ENCODE data around the gene GRID2.

Gene GRID2

DNA sequence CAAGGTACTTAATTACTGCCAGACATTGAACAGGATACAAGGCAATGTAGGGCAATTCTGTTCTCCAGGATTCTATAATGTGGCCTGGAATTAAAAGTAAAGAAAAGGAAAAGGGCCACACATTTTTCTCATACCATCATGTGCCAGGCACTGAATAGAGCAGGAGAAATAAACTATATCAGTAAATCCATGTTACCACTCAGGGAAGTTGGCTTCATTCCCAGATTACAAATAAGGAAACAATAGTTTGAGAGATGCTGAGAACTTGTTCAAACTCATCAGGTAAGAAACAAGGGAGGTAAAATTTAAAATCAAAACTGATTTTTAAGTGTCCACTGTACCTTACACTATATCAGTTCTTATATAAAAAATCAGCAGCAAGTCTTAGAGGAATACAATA lies 879.8 kb downstream of the GRID2 start:
- Histone ChIP-seq H3K4me2 (ENCODE audit: low read depth, low read length) (no peak overlapping the region), H3K27ac (ENCODE audit: low read length) (no peak overlapping the region)

DNA sequence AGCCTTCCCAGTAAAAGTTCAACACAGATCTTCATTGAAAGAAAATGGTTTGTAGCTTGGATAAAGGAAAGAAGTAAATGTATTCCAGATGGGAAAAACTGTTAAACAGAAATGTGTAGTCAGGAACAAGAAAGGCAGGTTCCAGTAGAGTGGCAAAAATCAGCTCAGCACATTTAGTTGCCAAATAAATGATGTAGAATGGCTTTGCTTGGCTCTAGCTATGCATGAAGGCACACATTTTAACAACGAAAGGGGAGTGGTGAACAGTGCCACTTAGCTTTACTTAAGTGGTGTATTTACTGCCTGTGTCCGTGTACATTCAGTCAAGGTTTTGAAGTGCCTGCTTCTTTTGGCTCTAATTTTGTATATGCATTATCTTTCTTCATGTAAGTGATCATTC lies 880.3 kb downstream of the GRID2 start:
- Histone ChIP-seq H3K27me3 (replicated peaks; ENCODE audit: insufficient read depth, low read length) (no peaks in the 10 kb centered on the region), H3K4me1 (ENCODE audit: low read length) (no peaks in the 10 kb centered on the region), H3F3A (ENCODE audit: insufficient read depth, low read length) (no peaks in the 10 kb centered on the region), H3K27ac (ENCODE audit: low read length) (no peak overlapping the region), H3K79me2 (ENCODE audit: low read length) (no peaks in the 10 kb centered on the region), H2AFZ (ENCODE audit: low read length) (no peak overlapping the region), H3K9me2 (replicated peaks; ENCODE audit: insufficient read depth, low read length) (no peaks in the 10 kb centered on the region), H3K9me3 (replicated peaks; ENCODE audit: insufficient read depth, low read length) (no peaks in the 10 kb centered on the region), H3K9ac (ENCODE audit: low read length) (no peak overlapping the region), H4K20me1 (ENCODE audit: insufficient read depth, low read length) (no peaks in the 10 kb centered on the region), H3K36me3 (replicated peaks; ENCODE audit: insufficient read depth, low read length) (no peaks in the 10 kb centered on the region), H3K4me2 (ENCODE audit: low read depth, low read length) (no peak overlapping the region), H3K4me3 (ENCODE audit: low read length) (no peak overlapping the region)
- DNase-seq = no peak
- TF ChIP-seq EZH2phosphoT487 (IDR thresholded peaks at IDR 0.05; ENCODE audit: low read length) (no peak), EZH2 (optimal IDR thresholded peaks at IDR 0.05; ENCODE audit: low read depth, low read length) (no peak)
- TF ChIP-seq, protein P1, sequence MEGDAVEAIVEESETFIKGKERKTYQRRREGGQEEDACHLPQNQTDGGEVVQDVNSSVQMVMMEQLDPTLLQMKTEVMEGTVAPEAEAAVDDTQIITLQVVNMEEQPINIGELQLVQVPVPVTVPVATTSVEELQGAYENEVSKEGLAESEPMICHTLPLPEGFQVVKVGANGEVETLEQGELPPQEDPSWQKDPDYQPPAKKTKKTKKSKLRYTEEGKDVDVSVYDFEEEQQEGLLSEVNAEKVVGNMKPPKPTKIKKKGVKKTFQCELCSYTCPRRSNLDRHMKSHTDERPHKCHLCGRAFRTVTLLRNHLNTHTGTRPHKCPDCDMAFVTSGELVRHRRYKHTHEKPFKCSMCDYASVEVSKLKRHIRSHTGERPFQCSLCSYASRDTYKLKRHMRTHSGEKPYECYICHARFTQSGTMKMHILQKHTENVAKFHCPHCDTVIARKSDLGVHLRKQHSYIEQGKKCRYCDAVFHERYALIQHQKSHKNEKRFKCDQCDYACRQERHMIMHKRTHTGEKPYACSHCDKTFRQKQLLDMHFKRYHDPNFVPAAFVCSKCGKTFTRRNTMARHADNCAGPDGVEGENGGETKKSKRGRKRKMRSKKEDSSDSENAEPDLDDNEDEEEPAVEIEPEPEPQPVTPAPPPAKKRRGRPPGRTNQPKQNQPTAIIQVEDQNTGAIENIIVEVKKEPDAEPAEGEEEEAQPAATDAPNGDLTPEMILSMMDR (IDR thresholded peaks at IDR 0.05; ENCODE audit: low read length) = no peak

More for the DNA sequence above, 879.8 kb downstream of the GRID2 start:
- Histone ChIP-seq H3K27me3 (replicated peaks; ENCODE audit: insufficient read depth, low read length) (no peaks in the 10 kb centered on the region), H3K4me1 (ENCODE audit: low read length) (no peaks in the 10 kb centered on the region), H3K9me2 (replicated peaks; ENCODE audit: insufficient read depth, low read length) (no peaks in the 10 kb centered on the region), H3K9me3 (replicated peaks; ENCODE audit: insufficient read depth, low read length) (no peaks in the 10 kb centered on the region), H3K36me3 (replicated peaks; ENCODE audit: insufficient read depth, low read length) (no peaks in the 10 kb centered on the region), H3K79me2 (ENCODE audit: low read length) (no peaks in the 10 kb centered on the region), H4K20me1 (ENCODE audit: insufficient read depth, low read length) (no peaks in the 10 kb centered on the region), H3F3A (ENCODE audit: insufficient read depth, low read length) (no peaks in the 10 kb centered on the region), H2AFZ (ENCODE audit: low read length) (no peak overlapping the region), H3K9ac (ENCODE audit: low read length) (no peak overlapping the region), H3K4me3 (ENCODE audit: low read length) (no peak overlapping the region)
- DNase-seq = no peak
- TF ChIP-seq EZH2 (optimal IDR thresholded peaks at IDR 0.05; ENCODE audit: low read depth, low read length) (no peak), EZH2phosphoT487 (IDR thresholded peaks at IDR 0.05; ENCODE audit: low read length) (no peak)
- TF ChIP-seq, protein P1 (IDR thresholded peaks at IDR 0.05; ENCODE audit: low read length) = no peak

DNA sequence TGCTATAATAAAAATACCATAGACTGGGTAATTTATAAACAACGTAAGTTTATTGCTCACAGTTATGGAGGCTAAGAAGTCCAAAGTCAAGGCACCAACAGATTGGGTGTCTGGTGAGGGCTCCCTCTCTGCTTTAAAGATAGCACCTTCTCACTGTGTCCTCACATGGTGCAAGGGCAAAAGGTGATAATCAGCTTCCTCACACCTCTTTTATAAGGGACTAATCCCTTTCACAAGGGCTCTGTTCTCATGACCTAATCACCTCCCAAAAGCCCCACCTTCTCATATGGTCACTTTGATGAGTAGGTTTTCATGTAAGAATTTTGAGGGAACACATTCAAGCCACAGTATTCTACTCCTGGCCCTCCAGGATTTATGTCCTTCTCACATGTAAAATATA lies 883.1 kb downstream of the GRID2 start:
- Histone ChIP-seq H3K9me2 (replicated peaks; ENCODE audit: insufficient read depth, low read length) (no peaks in the 10 kb centered on the region), H3K9ac (ENCODE audit: low read length) (no peak overlapping the region), H3K36me3 (replicated peaks; ENCODE audit: insufficient read depth, low read length) (no peaks in the 10 kb centered on the region), H2AFZ (ENCODE audit: low read length) (no peak overlapping the region), H3K4me1 (ENCODE audit: low read length) (no peaks in the 10 kb centered on the region), H3K27me3 (replicated peaks; ENCODE audit: insufficient read depth, low read length) (no peaks in the 10 kb centered on the region), H3K9me3 (replicated peaks; ENCODE audit: insufficient read depth, low read length) (no peaks in the 10 kb centered on the region), H3K27ac (ENCODE audit: low read length) (no peak overlapping the region), H4K20me1 (ENCODE audit: insufficient read depth, low read length) (no peaks in the 10 kb centered on the region), H3K79me2 (ENCODE audit: low read length) (no peaks in the 10 kb centered on the region), H3K4me3 (ENCODE audit: low read length) (no peak overlapping the region), H3K4me2 (ENCODE audit: low read depth, low read length) (no peak overlapping the region), H3F3A (ENCODE audit: insufficient read depth, low read length) (no peaks in the 10 kb centered on the region)
- no peak for DNase-seq
- no peak for TF ChIP-seq EZH2 (optimal IDR thresholded peaks at IDR 0.05; ENCODE audit: low read depth, low read length)
- no peak for TF ChIP-seq EZH2phosphoT487 (IDR thresholded peaks at IDR 0.05; ENCODE audit: low read length)
- TF ChIP-seq, protein P1 (IDR thresholded peaks at IDR 0.05; ENCODE audit: low read length) = no peak

Measured in MM.1S (cell line).